ENCODE data around the gene OTUD7B. TPM values are rescaled to one million over a fixed set of nuclear protein-coding genes. Genes with fewer than 3 reads are reported as not detected.
A peak's percentile ranks its signal among the peaks of the same experiment; 100 is the strongest.
"Not testable (repeated sequence)": the region's sequence is repeated elsewhere in the genome, so short reads cannot be mapped to it uniquely, and the experiment has no call there.

The OTUD7B gene
- total RNA-seq, 1 experiment from 2014 or later = 19.0 TPM

GRCh38 chr1:149940427-149940826, 70.1 kb downstream of the OTUD7B start:
- ChIA-PET CTCF (no interaction called here), POLR2A (ENCODE audit: low non-redundant PET) (no interaction called here)

GRCh38 chr1:149938668-149939003, 71.9 kb downstream of the OTUD7B start:
- H3K27me3 ChIP-seq (replicated peaks; ENCODE audit: insufficient read depth, low read depth, low read length, poor library complexity); intact Hi-C loops (cut with micrococcal nuclease; ENCODE audit: unreplicated experiment); H3K9me3 ChIP-seq (ENCODE audit: low read depth, low read length, poor library complexity, severe bottlenecking); H3K36me3 ChIP-seq (ENCODE audit: insufficient read depth, low read length, poor library complexity, severe bottlenecking); DNase-seq (ENCODE audit: low spot score); BruUV-seq (replicated peaks): not testable (repeated sequence)
- POLR2A ChIA-PET (ENCODE audit: low non-redundant PET) = interaction anchor here (0.6 kb wide), 1 partner anchor 10 kb away, joined by 4 read pairs; no protein-coding TSS in a partner anchor
- Histone ChIP-seq H3K27ac (ENCODE audit: low read depth, low read length, poor library complexity, severe bottlenecking) (peak overlapping the region; percentile 67), H3K4me3 (ENCODE audit: low read depth, low read length, poor library complexity, severe bottlenecking) (peak overlapping the region; percentile 44), H3K4me1 (ENCODE audit: insufficient read depth, low read length, poor library complexity, severe bottlenecking) (peaks cover 25% of the 10 kb centered on the region)
- CTCF ChIA-PET = interaction anchor here (0.7 kb wide), 1 partner anchor 59 kb away, joined by 8 read pairs; no protein-coding TSS in a partner anchor

More at GRCh38 chr1:149940427-149940826, 70.1 kb downstream of the OTUD7B start:
- intact Hi-C loops (cut with micrococcal nuclease; ENCODE audit: unreplicated experiment) = no loop called here
- Histone ChIP-seq H3K4me1 (ENCODE audit: insufficient read depth, low read length, poor library complexity, severe bottlenecking) (peaks cover 25% of the 10 kb centered on the region), H3K36me3 (ENCODE audit: insufficient read depth, low read length, poor library complexity, severe bottlenecking) (peaks cover 8% of the 10 kb centered on the region), H3K27ac (ENCODE audit: low read depth, low read length, poor library complexity, severe bottlenecking) (peak overlapping the region; percentile 67), H3K9me3 (ENCODE audit: low read depth, low read length, poor library complexity, severe bottlenecking) (no peaks in the 10 kb centered on the region), H3K4me3 (ENCODE audit: low read depth, low read length, poor library complexity, severe bottlenecking) (no peak overlapping the region), H3K27me3 (replicated peaks; ENCODE audit: insufficient read depth, low read depth, low read length, poor library complexity) (no peaks in the 10 kb centered on the region)
- DNase-seq (ENCODE audit: low spot score) = no peak
- BruUV-seq (replicated peaks) = no TSS peak
- TF ChIP-seq EZH2 (IDR thresholded peaks at IDR 0.05; ENCODE audit: borderline replicate concordance, low read depth, low read length, poor library complexity, severe bottlenecking) = no peak
- TF ChIP-seq CTCF (conservative IDR thresholded peaks at IDR 0.05; ENCODE audit: low read depth, low read length) = no peak

GRCh38 chr1:149937759-149938158, 72.8 kb downstream of the OTUD7B start:
- H3K9me3 ChIP-seq (ENCODE audit: low read depth, low read length, poor library complexity, severe bottlenecking) = no peaks in the 10 kb centered on the region
- intact Hi-C loops (cut with micrococcal nuclease; ENCODE audit: unreplicated experiment) = no loop called here
- ChIA-PET POLR2A (ENCODE audit: low non-redundant PET) (no interaction called here), CTCF (no interaction called here)
- no peak overlapping the region for H3K4me3 ChIP-seq (ENCODE audit: low read depth, low read length, poor library complexity, severe bottlenecking)
- TF ChIP-seq CTCF (conservative IDR thresholded peaks at IDR 0.05; ENCODE audit: low read depth, low read length) = no peak
- no peak for TF ChIP-seq EZH2 (IDR thresholded peaks at IDR 0.05; ENCODE audit: borderline replicate concordance, low read depth, low read length, poor library complexity, severe bottlenecking)
- H3K27me3 ChIP-seq (replicated peaks; ENCODE audit: insufficient read depth, low read depth, low read length, poor library complexity) = no peaks in the 10 kb centered on the region
- no peak overlapping the region for H3K27ac ChIP-seq (ENCODE audit: low read depth, low read length, poor library complexity, severe bottlenecking)
- no TSS peak for BruUV-seq (replicated peaks)
- DNase-seq (ENCODE audit: low spot score) = no peak
- no peaks in the 10 kb centered on the region for H3K36me3 ChIP-seq (ENCODE audit: insufficient read depth, low read length, poor library complexity, severe bottlenecking)
- peaks cover 25% of the 10 kb centered on the region for H3K4me1 ChIP-seq (ENCODE audit: insufficient read depth, low read length, poor library complexity, severe bottlenecking)

GRCh38 chr1:149936992-149937705, 73.4 kb downstream of the OTUD7B start:
- peak overlapping the region; percentile 50 for H3K4me3 ChIP-seq (ENCODE audit: low read depth, low read length, poor library complexity, severe bottlenecking)
- H3K36me3 ChIP-seq (ENCODE audit: insufficient read depth, low read length, poor library complexity, severe bottlenecking) = no peaks in the 10 kb centered on the region
- no peaks in the 10 kb centered on the region for H3K27me3 ChIP-seq (replicated peaks; ENCODE audit: insufficient read depth, low read depth, low read length, poor library complexity)
- ChIA-PET POLR2A (ENCODE audit: low non-redundant PET) (no interaction called here), CTCF (no interaction called here)
- intact Hi-C loops (cut with micrococcal nuclease; ENCODE audit: unreplicated experiment) = no loop called here
- peak; percentile 45 for DNase-seq (ENCODE audit: low spot score)
- H3K27ac ChIP-seq (ENCODE audit: low read depth, low read length, poor library complexity, severe bottlenecking) = peak overlapping the region; percentile 39
- TF ChIP-seq EZH2 (IDR thresholded peaks at IDR 0.05; ENCODE audit: borderline replicate concordance, low read depth, low read length, poor library complexity, severe bottlenecking) = no peak
- no peak for TF ChIP-seq CTCF (conservative IDR thresholded peaks at IDR 0.05; ENCODE audit: low read depth, low read length)
- H3K4me1 ChIP-seq (ENCODE audit: insufficient read depth, low read length, poor library complexity, severe bottlenecking) = peaks cover 25% of the 10 kb centered on the region
- no TSS peak for BruUV-seq (replicated peaks)
- no peaks in the 10 kb centered on the region for H3K9me3 ChIP-seq (ENCODE audit: low read depth, low read length, poor library complexity, severe bottlenecking)
